Activated CD8-positive, alpha-beta T cell treated with anti-CD3 and anti-CD28 coated beads for 36 hours (primary cell): ENCODE data around the gene POLA1. TPM values are rescaled to one million over a fixed set of nuclear protein-coding genes. Genes with fewer than 3 reads are reported as not detected.

ENCODE experiments used
- ATAC-seq: fragments of 200-7000 bp; cut with Tn5 transposase; one replicate; pipeline ENCODE4 v1.10.0; 2021; ENCODE audit warnings: mild to moderate bottlenecking, moderate library complexity
- CTCF ChIA-PET: fragments of 350-600 bp; sonication (Branson Sonifier 250); formaldehyde crosslinking; loops from one replicate; lab custom pipeline; 2021; ENCODE audit warnings: antibody characterized with exemption; lab: Charles Lee
- POLR2A ChIA-PET: fragments of 350-600 bp; sonication (Branson Sonifier 250); formaldehyde crosslinking; loops from one replicate; lab custom pipeline; 2021; ENCODE audit warnings: antibody characterized with exemption; lab: Charles Lee
- DNase-seq: peaks from one replicate; pipeline ENCODE4 v3.0.0-alpha.2; 2020
- H3K27ac Mint-ChIP-seq: one replicate; pipeline ENCODE4 v1.8.0; 2021; ENCODE audit warnings: mild to moderate bottlenecking, mixed read lengths
- H3K27me3 Mint-ChIP-seq: one replicate; pipeline ENCODE4 v1.8.0; 2021; ENCODE audit warnings: mixed read lengths
- H3K36me3 Mint-ChIP-seq: one replicate; pipeline ENCODE4 v1.8.0; 2021; ENCODE audit warnings: low read depth, mixed read lengths
- H3K4me1 Mint-ChIP-seq: one replicate; pipeline ENCODE4 v1.8.0; 2021; ENCODE audit warnings: low read depth, mixed read lengths
- H3K4me3 Mint-ChIP-seq: one replicate; pipeline ENCODE4 v1.8.0; 2021; ENCODE audit warnings: mild to moderate bottlenecking, moderate library complexity, mixed read lengths
- H3K9me3 Mint-ChIP-seq: one replicate; pipeline ENCODE4 v1.8.0; 2021; ENCODE audit warnings: mixed read lengths
- intact Hi-C: fragments of 100-400 bp; cut with micrococcal nuclease; formaldehyde crosslinking; loops from one replicate; pipeline ENCODE4 v1.10.0; 2022
- total RNA-seq, 2 experiments: library from RNA; stranded (reverse); gene quantifications; one replicate each; pipeline ENCODE4 v1.2.3, GENCODE V29; 2021
- TF ChIP-seq, protein P1 (sequence below): fragments of 200-600 bp; IDR thresholded peaks from one replicate; pipeline ENCODE4 v1.8.0; 2022; ENCODE audit warnings: antibody characterized with exemption, mild to moderate bottlenecking

POLA1 gene
- total RNA-seq, 2 experiments from 2014 or later: 41.4 to 42.9 TPM

DNA sequence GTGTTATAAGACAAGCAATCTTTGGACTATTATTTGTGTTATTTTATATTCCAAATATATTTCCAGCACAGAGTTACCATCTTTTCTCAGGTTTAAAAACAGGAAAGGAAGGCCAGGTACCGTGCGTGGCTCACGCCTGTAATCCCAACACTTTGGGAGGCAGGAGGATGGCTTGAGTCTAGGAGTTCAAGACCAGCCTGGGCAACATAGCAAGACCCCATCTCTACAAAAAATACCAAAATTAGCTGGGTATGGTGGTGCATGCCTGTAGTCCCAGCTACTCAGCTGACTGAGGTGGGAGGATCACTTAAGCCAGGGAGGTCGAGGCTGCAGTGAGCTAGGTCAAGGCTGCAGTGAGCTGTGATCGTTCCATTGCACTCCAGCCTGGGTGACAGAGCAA lies 140.0 kb downstream of the POLA1 start:
- no peaks in the 10 kb centered on the region for H3K27me3 Mint-ChIP-seq
- no peaks in the 10 kb centered on the region for H3K4me1 Mint-ChIP-seq
- H3K4me3 Mint-ChIP-seq: no peak overlapping the region
- intact Hi-C loops: no loop called here
- no peaks in the 10 kb centered on the region for H3K9me3 Mint-ChIP-seq
- H3K36me3 Mint-ChIP-seq: peaks cover 10% of the 10 kb centered on the region
- H3K27ac Mint-ChIP-seq: no peak overlapping the region
- POLR2A ChIA-PET: no interaction called here
- TF ChIP-seq, protein P1, sequence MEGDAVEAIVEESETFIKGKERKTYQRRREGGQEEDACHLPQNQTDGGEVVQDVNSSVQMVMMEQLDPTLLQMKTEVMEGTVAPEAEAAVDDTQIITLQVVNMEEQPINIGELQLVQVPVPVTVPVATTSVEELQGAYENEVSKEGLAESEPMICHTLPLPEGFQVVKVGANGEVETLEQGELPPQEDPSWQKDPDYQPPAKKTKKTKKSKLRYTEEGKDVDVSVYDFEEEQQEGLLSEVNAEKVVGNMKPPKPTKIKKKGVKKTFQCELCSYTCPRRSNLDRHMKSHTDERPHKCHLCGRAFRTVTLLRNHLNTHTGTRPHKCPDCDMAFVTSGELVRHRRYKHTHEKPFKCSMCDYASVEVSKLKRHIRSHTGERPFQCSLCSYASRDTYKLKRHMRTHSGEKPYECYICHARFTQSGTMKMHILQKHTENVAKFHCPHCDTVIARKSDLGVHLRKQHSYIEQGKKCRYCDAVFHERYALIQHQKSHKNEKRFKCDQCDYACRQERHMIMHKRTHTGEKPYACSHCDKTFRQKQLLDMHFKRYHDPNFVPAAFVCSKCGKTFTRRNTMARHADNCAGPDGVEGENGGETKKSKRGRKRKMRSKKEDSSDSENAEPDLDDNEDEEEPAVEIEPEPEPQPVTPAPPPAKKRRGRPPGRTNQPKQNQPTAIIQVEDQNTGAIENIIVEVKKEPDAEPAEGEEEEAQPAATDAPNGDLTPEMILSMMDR: no peak
- CTCF ChIA-PET: no interaction called here
- ATAC-seq: no peak
- no peak for DNase-seq

DNA sequence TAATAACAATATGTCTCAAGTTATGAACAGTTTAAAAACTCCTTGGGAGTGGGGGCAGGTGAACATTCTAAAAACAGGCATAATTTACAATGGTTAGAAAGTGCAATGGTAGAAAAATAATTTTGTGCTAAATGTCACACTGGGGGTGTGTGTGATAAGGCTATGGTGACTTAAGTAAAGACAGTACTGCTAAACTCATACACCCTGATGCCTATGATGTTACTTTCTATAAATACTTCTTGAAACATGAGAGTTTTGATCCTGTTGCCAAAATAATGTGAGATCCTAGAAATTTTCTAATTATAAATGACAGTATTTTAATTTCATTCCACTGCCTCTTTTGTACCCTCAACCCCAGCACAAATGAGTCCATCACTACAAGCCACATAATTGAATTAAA lies 144.2 kb downstream of the POLA1 start:
- H3K4me3 Mint-ChIP-seq: no peak overlapping the region
- H3K27me3 Mint-ChIP-seq: no peaks in the 10 kb centered on the region
- DNase-seq: no peak
- ATAC-seq: no peak
- H3K4me1 Mint-ChIP-seq: no peaks in the 10 kb centered on the region
- intact Hi-C loops: no loop called here
- CTCF ChIA-PET: interaction anchor here (0.8 to 4.3 kb wide), 11 partner anchors 9 to 306 kb away, joined by 3 to 37 read pairs (median 4); no protein-coding TSS in a partner anchor
- TF ChIP-seq, protein P1: no peak
- H3K9me3 Mint-ChIP-seq: no peaks in the 10 kb centered on the region
- H3K36me3 Mint-ChIP-seq: peaks cover 6% of the 10 kb centered on the region
- no peak overlapping the region for H3K27ac Mint-ChIP-seq
- POLR2A ChIA-PET: interaction anchor here (1.2 kb wide), 1 partner anchor 98 kb away, joined by 3 read pairs; no protein-coding TSS in a partner anchor

DNA sequence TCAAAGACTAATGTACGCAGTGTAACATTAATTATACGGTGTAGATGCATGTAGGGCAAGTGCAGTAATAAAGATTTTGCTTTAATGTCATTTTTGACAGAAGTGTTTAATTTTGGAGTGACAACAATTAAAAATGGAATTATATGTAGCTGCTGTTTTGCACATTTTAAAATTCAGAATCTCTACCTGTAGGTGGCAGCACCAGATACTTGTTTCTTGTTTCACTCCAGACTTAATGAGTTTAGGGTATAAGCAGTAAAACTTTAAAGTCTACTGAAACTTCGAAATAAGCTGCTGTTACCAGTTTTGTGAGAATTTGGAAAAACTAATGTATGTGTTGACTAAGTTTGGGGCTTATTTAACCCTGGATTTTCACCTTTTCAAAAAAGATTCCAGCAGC lies 144.9 kb downstream of the POLA1 start:
- DNase-seq: peak; percentile 12
- Mint-ChIP-seq H3K27ac (no peak overlapping the region), H3K9me3 (no peaks in the 10 kb centered on the region), H3K4me3 (no peak overlapping the region), H3K27me3 (no peaks in the 10 kb centered on the region), H3K36me3 (peaks cover 10% of the 10 kb centered on the region), H3K4me1 (no peaks in the 10 kb centered on the region)
- no peak for ATAC-seq
- POLR2A ChIA-PET: interaction anchor here (1.2 kb wide), 1 partner anchor 99 kb away, joined by 3 read pairs; no protein-coding TSS in a partner anchor
- intact Hi-C loops: no loop called here
- CTCF ChIA-PET: interaction anchor here (0.6 to 4.3 kb wide), 20 partner anchors 10 to 306 kb away, joined by 3 to 37 read pairs (median 4); no protein-coding TSS in a partner anchor
- TF ChIP-seq, protein P1: peak; percentile 48

DNA sequence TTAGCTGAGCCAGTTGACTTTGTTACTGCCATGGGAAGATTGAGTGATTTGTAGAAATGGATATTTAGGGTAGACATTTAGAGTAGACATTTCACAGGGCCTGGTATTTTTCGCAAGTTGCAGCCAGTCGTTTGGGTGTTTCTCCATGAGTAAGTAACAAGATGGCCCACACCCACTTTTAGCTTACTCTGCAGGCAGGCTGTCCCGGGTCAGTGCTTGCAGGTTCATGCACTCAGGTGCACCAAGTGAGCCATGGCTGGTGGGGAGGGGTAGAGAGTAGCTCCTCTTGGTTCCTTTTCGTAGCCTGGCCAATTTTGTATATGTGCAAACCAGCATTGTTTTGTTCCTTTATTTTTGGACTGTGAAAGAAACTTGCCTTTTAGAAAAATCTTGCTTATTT lies 145.6 kb downstream of the POLA1 start:
- ATAC-seq: no peak
- Mint-ChIP-seq H3K4me1 (no peaks in the 10 kb centered on the region), H3K27ac (no peak overlapping the region), H3K9me3 (no peaks in the 10 kb centered on the region), H3K27me3 (no peaks in the 10 kb centered on the region), H3K4me3 (no peak overlapping the region), H3K36me3 (peaks cover 10% of the 10 kb centered on the region)
- ChIA-PET POLR2A (interaction anchor here (0.7 to 1.2 kb wide), 2 partner anchors 100 to 433 kb away, joined by 3 read pairs; no protein-coding TSS in a partner anchor), CTCF (interaction anchor here (0.6 to 4.3 kb wide), 17 partner anchors 10 to 305 kb away, joined by 3 to 37 read pairs (median 4); no protein-coding TSS in a partner anchor)
- intact Hi-C loops: no loop called here
- no peak for DNase-seq
- TF ChIP-seq, protein P1: no peak

DNA sequence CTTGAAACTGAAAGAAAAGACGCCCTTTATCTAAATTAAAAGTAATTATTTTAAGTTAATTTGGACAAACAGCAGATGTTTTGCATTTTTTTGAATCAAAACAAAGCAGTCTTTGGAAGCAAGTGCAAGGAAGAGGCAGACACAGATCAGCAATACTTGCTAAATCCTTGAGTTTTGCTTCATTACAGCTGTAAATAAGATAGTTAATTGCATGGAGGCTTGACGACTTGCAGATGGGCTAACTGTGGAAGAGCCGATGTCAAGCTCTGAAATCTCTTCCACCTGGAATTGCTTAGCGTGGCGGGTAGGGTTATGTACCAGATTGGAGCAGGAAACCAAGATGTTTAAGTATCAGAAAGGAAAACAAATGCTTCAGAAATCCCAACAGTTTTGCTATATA lies 148.8 kb downstream of the POLA1 start:
- Mint-ChIP-seq H3K9me3 (no peaks in the 10 kb centered on the region), H3K27ac (no peak overlapping the region), H3K4me3 (no peak overlapping the region), H3K4me1 (no peaks in the 10 kb centered on the region), H3K36me3 (peaks cover 13% of the 10 kb centered on the region), H3K27me3 (no peaks in the 10 kb centered on the region)
- DNase-seq: no peak
- TF ChIP-seq, protein P1: no peak
- ChIA-PET CTCF (no interaction called here), POLR2A (no interaction called here)
- no peak for ATAC-seq
- intact Hi-C loops: no loop called here
